GM12878 (cell line): ENCODE results near the gene CLASP1.

ENCODE experiments used
- CTCF ChIP-seq, 3 experiments: IDR thresholded peaks in 2 of 3; conservative IDR thresholded peaks in 1 of 3; 2 replicates each; pipeline ENCODE4 v1.5.1; 2011; ENCODE audit warnings: low read depth in 3 of 3, low read length in 3 of 3, mild to moderate bottlenecking in 3 of 3, control low read depth in 2 of 3, moderate library complexity in 2 of 3, inconsistent platforms in 1 of 3, mixed read lengths in 1 of 3; ENCODE audit not compliant: control insufficient read depth in 2 of 3, insufficient read depth in 1 of 3; ENCODE audit errors: extremely low read depth in 1 of 3
- MEF2A ChIP-seq: IDR thresholded peaks from 2 replicates; pipeline ENCODE4 v1.6.1; 2011; ENCODE audit warnings: low read depth, mild to moderate bottlenecking, low read length, moderate library complexity; ENCODE audit not compliant: insufficient read depth
- NBN ChIP-seq: fragments of 450-650 bp; IDR thresholded peaks from 2 replicates; pipeline ENCODE4 v1.6.1; 2016
- POLR2A ChIP-seq: IDR thresholded peaks from 2 replicates; pipeline ENCODE4 v1.6.1; 2011; ENCODE audit warnings: low read depth, mild to moderate bottlenecking, low read length
- POLR2AphosphoS5 ChIP-seq: IDR thresholded peaks from 2 replicates; pipeline ENCODE4 v1.6.1; 2011; ENCODE audit warnings: mild to moderate bottlenecking, low read length, inconsistent platforms
- RELA ChIP-seq: fragments of 450-650 bp; IDR thresholded peaks from 2 replicates; pipeline ENCODE4 v1.8.0; 2014; ENCODE audit warnings: borderline replicate concordance; ENCODE audit not compliant: partially characterized antibody
- REST ChIP-seq: IDR thresholded peaks from 2 replicates; pipeline ENCODE4 v1.6.1; 2012; ENCODE audit warnings: mild to moderate bottlenecking, low read depth, low read length

- no peak for TF ChIP-seq RELA
- TF ChIP-seq REST = no peak
- TF ChIP-seq NBN = no peak
- no peak for TF ChIP-seq POLR2A
- TF ChIP-seq CTCF (IDR thresholded peaks at IDR 0.05 in 2 of 3, conservative IDR thresholded peaks at IDR 0.05 in 1 of 3; ENCODE audit: control insufficient read depth in 2 of 3, extremely low read depth in 1 of 3, insufficient read depth in 1 of 3, low read depth in 3 of 3, low read length in 3 of 3) = no peak
- no peak for TF ChIP-seq MEF2A
- TF ChIP-seq POLR2AphosphoS5 = no peak
Observed at GRCh38 chr2:121451398-121451797, 197.9 kb downstream of the CLASP1 start.
